ENCODE results near the gene GSDME. TPM values are rescaled to one million over a fixed set of nuclear protein-coding genes. Genes with fewer than 3 reads are reported as not detected.

GSDME gene
- total and polyA plus RNA-seq, 2 donors (not counting 1 experiment from before 2014, with no cell fraction given) = 40.8 to 57.1 TPM

DNA sequence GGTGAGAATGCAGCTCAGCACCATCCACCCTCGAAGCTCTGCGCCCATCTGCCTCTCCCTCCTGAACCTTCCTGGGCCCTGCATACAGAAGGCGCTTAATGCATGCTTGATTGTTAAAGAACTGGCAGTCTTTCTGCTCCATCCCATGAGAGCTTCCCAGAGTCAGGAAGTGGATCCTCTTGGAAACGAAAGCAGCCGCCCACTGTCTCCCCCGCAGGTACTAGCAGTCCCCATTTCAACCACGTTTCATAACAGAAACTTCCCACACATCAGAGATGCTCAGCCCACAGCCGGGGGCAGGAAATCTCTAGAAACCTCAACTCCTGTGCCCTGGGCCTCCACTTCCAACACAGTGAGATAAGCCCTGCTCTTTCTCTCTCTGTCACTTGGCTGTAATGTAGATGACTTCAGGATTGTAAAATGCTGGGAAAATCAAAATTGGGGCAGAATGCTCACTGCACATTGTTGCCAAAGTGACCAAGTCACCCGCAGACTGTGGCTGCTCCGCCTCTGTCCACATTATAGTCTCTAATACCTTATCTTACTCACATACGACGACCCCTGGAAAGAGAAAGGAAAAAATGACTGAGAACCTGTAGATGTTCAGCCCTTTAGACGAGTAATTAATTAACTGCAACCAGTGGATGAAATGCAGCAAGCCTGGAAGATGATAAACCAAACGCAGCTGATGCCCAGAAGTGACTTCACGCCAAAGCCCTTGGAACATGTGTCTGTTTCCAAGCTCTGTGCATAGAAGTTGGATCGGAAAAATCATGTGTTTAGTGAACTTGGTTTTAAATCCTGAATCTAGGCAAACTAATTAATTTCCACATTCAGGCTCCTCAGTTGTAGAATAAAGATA lies 28.5 kb downstream of the GSDME start:
- H3K9me3 ChIP-seq (ENCODE audit: control insufficient read depth, insufficient read depth, low read depth, low read length) = no peaks in the 10 kb centered on the region
- no peaks in the 10 kb centered on the region for H4K20me1 ChIP-seq (ENCODE audit: control insufficient read depth, extremely low read depth, insufficient read depth, low read length)
- peak; percentile 18 to 63 for DNase-seq (ENCODE audit: low read depth in 2 of 2)
- TF ChIP-seq EZH2 (IDR thresholded peaks at IDR 0.05; ENCODE audit: low read length, missing control alignments) = no peak
- TF ChIP-seq, protein P1, sequence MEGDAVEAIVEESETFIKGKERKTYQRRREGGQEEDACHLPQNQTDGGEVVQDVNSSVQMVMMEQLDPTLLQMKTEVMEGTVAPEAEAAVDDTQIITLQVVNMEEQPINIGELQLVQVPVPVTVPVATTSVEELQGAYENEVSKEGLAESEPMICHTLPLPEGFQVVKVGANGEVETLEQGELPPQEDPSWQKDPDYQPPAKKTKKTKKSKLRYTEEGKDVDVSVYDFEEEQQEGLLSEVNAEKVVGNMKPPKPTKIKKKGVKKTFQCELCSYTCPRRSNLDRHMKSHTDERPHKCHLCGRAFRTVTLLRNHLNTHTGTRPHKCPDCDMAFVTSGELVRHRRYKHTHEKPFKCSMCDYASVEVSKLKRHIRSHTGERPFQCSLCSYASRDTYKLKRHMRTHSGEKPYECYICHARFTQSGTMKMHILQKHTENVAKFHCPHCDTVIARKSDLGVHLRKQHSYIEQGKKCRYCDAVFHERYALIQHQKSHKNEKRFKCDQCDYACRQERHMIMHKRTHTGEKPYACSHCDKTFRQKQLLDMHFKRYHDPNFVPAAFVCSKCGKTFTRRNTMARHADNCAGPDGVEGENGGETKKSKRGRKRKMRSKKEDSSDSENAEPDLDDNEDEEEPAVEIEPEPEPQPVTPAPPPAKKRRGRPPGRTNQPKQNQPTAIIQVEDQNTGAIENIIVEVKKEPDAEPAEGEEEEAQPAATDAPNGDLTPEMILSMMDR (conservative IDR thresholded peaks at IDR 0.05 in 1 of 2, IDR thresholded peaks at IDR 0.05 in 1 of 2; ENCODE audit: low read depth in 1 of 2, low read length in 2 of 2) = no peak
- H3K4me2 ChIP-seq (ENCODE audit: extremely low read depth, insufficient read depth, low read length) = peak overlapping the region; percentile 66
- H3K4me1 ChIP-seq (ENCODE audit: control insufficient read depth, extremely low read depth, insufficient read depth, low read length) = peaks cover 14% of the 10 kb centered on the region
- H3K79me2 ChIP-seq (ENCODE audit: control insufficient read depth, insufficient read depth, low read length) = no peaks in the 10 kb centered on the region
- no peak overlapping the region for H2AFZ ChIP-seq (ENCODE audit: low read length)
- H3K36me3 ChIP-seq (ENCODE audit: control insufficient read depth, insufficient read depth, low read length) = no peaks in the 10 kb centered on the region
- H3K4me3 ChIP-seq (replicated peaks in 1 of 4; ENCODE audit: control extremely low read depth in 1 of 4, insufficient read depth in 1 of 4, low read depth in 3 of 4, low read length in 4 of 4) = no peak overlapping the region
- no peak overlapping the region for H3K9ac ChIP-seq (ENCODE audit: insufficient read depth, low read length)
- H3K27ac ChIP-seq (ENCODE audit: insufficient read depth, low read length) = no peak overlapping the region
- H3K27me3 ChIP-seq (ENCODE audit: control insufficient read depth, insufficient read depth, low read length) = no peaks in the 10 kb centered on the region

DNA sequence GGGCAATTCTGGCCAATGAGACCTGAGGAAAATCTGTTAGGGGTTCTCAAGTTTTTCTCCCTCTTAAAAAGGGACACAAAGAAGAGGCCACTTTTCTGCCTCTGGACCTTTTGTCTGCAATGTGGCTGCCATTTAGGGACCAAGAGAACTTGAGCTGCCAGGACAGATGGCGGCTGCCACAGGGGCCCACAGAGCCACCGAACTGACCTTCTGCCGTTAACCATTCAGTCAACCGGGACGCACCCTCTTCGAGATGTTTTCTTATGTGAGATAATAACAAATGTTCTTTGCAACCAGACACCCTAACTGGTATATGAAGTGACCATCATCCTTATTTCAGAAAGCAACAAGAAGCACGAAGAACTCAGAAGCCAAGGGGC lies 29.2 kb downstream of the GSDME start:
- TF ChIP-seq, protein P1 (conservative IDR thresholded peaks at IDR 0.05 in 1 of 2, IDR thresholded peaks at IDR 0.05 in 1 of 2; ENCODE audit: low read depth in 1 of 2, low read length in 2 of 2) = no peak
- TF ChIP-seq EZH2 (IDR thresholded peaks at IDR 0.05; ENCODE audit: low read length, missing control alignments) = no peak
- Histone ChIP-seq H3K4me2 (ENCODE audit: extremely low read depth, insufficient read depth, low read length) (no peak overlapping the region), H3K9me3 (ENCODE audit: control insufficient read depth, insufficient read depth, low read depth, low read length) (no peaks in the 10 kb centered on the region), H3K27me3 (ENCODE audit: control insufficient read depth, insufficient read depth, low read length) (no peaks in the 10 kb centered on the region), H3K36me3 (ENCODE audit: control insufficient read depth, insufficient read depth, low read length) (no peaks in the 10 kb centered on the region), H3K4me1 (ENCODE audit: control insufficient read depth, extremely low read depth, insufficient read depth, low read length) (peaks cover 9% of the 10 kb centered on the region), H3K27ac (ENCODE audit: insufficient read depth, low read length) (no peak overlapping the region), H3K79me2 (ENCODE audit: control insufficient read depth, insufficient read depth, low read length) (no peaks in the 10 kb centered on the region), H4K20me1 (ENCODE audit: control insufficient read depth, extremely low read depth, insufficient read depth, low read length) (no peaks in the 10 kb centered on the region), H3K4me3 (replicated peaks in 1 of 4; ENCODE audit: control extremely low read depth in 1 of 4, insufficient read depth in 1 of 4, low read depth in 3 of 4, low read length in 4 of 4) (no peak overlapping the region), H2AFZ (ENCODE audit: low read length) (no peak overlapping the region), H3K9ac (ENCODE audit: insufficient read depth, low read length) (no peak overlapping the region)
- DNase-seq (ENCODE audit: low read depth in 2 of 2) = no peak

DNA sequence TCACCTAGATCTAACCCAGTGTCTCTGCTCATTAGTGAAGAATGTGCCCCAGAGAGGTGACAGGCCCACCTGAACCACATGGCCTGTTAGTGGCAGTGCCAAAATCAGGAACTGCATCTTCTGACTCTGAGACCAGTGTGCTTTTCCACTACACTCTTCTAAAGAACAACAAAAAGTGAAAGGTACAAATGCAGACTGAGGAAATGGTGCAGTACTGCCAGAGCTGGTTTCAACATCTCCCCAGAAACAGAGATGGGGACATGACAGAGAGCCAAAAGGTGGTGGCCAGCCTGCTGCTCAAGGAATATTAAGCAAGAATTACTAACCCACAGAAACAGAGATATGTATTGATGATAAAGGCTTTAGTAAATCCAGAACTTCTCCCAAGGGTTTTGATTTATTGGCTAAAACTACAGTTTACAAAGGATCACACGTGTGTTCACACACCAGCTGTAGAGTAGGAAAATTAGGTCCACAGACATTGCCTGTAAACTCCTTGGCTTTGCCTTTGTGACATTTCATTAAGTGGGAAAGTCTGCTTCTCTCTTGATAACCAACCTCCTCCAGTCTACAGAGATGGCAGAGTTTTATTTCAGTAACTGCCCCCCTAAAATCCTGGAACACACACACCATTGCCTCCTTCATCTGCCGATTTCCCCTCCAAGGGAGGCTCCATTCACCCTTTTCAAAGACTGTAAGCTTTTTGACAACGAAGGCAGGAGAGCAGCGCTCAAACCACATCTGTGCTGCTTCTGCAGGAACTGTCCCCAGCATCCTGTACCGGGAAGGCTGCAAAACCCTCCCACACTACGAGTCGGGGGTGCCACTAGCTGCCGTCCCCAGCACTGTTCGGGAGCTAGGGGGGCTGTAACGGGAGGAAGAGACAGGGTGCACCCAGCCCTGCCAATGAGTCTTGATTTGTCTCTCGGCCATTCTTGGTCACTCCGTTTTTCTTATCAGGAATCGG lies 29.8 kb downstream of the GSDME start:
- H3K27ac ChIP-seq (ENCODE audit: insufficient read depth, low read length) = no peak overlapping the region
- no peaks in the 10 kb centered on the region for H3K9me3 ChIP-seq (ENCODE audit: control insufficient read depth, insufficient read depth, low read depth, low read length)
- TF ChIP-seq, protein P1 (conservative IDR thresholded peaks at IDR 0.05 in 1 of 2, IDR thresholded peaks at IDR 0.05 in 1 of 2; ENCODE audit: low read depth in 1 of 2, low read length in 2 of 2) = no peak
- no peak for TF ChIP-seq EZH2 (IDR thresholded peaks at IDR 0.05; ENCODE audit: low read length, missing control alignments)
- H3K79me2 ChIP-seq (ENCODE audit: control insufficient read depth, insufficient read depth, low read length) = no peaks in the 10 kb centered on the region
- no peak overlapping the region for H3K9ac ChIP-seq (ENCODE audit: insufficient read depth, low read length)
- no peak overlapping the region for H3K4me2 ChIP-seq (ENCODE audit: extremely low read depth, insufficient read depth, low read length)
- no peak overlapping the region for H2AFZ ChIP-seq (ENCODE audit: low read length)
- H3K27me3 ChIP-seq (ENCODE audit: control insufficient read depth, insufficient read depth, low read length) = no peaks in the 10 kb centered on the region
- H3K4me3 ChIP-seq (replicated peaks in 1 of 4; ENCODE audit: control extremely low read depth in 1 of 4, insufficient read depth in 1 of 4, low read depth in 3 of 4, low read length in 4 of 4) = no peak overlapping the region
- no peaks in the 10 kb centered on the region for H4K20me1 ChIP-seq (ENCODE audit: control insufficient read depth, extremely low read depth, insufficient read depth, low read length)
- peak in 1 of 2 donors; percentile 18 for DNase-seq (ENCODE audit: low read depth in 2 of 2)
- H3K36me3 ChIP-seq (ENCODE audit: control insufficient read depth, insufficient read depth, low read length) = no peaks in the 10 kb centered on the region
- H3K4me1 ChIP-seq (ENCODE audit: control insufficient read depth, extremely low read depth, insufficient read depth, low read length) = peaks cover 3% of the 10 kb centered on the region

Measured in fibroblast of lung (primary cell).